ENCODE measurements around the gene IL5RA. TPM values are rescaled to one million over a fixed set of nuclear protein-coding genes. Genes with fewer than 3 reads are reported as not detected.

Gene IL5RA
- total and polyA plus RNA-seq, 9 of the 15 experiments (the other 6 are each of a cell fraction or from before 2014, with no cell fraction given): 0.07 to 0.28 (median 0.14) TPM; not detected in 4

DNA sequence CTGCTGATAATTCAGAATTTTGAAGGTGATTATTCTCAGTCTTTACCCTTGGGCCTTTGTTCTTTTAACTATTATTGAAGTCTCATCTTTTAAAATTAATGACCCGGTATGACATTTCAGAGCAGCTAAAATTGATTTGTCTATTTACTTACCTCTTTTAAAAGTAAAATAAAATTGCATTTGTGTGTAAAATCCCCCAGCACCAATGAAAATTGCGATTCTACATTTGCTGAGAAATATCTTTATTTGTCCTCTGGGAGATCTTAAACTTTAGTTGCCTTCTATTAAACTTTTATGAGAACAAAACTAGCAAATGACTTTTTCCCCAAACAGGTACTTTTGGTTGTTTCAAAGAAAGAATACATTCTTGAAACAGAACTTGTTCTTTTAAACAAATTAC lies 7.5 kb upstream of the IL5RA start (continued):
- TF ChIP-seq, protein P1, sequence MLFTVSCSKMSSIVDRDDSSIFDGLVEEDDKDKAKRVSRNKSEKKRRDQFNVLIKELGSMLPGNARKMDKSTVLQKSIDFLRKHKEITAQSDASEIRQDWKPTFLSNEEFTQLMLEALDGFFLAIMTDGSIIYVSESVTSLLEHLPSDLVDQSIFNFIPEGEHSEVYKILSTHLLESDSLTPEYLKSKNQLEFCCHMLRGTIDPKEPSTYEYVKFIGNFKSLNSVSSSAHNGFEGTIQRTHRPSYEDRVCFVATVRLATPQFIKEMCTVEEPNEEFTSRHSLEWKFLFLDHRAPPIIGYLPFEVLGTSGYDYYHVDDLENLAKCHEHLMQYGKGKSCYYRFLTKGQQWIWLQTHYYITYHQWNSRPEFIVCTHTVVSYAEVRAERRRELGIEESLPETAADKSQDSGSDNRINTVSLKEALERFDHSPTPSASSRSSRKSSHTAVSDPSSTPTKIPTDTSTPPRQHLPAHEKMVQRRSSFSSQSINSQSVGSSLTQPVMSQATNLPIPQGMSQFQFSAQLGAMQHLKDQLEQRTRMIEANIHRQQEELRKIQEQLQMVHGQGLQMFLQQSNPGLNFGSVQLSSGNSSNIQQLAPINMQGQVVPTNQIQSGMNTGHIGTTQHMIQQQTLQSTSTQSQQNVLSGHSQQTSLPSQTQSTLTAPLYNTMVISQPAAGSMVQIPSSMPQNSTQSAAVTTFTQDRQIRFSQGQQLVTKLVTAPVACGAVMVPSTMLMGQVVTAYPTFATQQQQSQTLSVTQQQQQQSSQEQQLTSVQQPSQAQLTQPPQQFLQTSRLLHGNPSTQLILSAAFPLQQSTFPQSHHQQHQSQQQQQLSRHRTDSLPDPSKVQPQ (CRISPR knock-in tag; IDR thresholded peaks at IDR 0.05; ENCODE audit: borderline replicate concordance): no peak
- TF ChIP-seq DNMT1 (IDR thresholded peaks at IDR 0.05) (no peak), SRSF3 (IDR thresholded peaks at IDR 0.05; ENCODE audit: insufficient read depth, low read length) (no peak), ETV1 (tag; conservative IDR thresholded peaks at IDR 0.05; ENCODE audit: low read depth) (no peak), NFXL1 (CRISPR knock-in tag; IDR thresholded peaks at IDR 0.05) (no peak), CEBPB (tag; IDR thresholded peaks at IDR 0.05) (no peak), BDP1 (IDR thresholded peaks at IDR 0.05; ENCODE audit: insufficient read depth, insufficient read length) (no peak)
- TF ChIP-seq, protein P2, sequence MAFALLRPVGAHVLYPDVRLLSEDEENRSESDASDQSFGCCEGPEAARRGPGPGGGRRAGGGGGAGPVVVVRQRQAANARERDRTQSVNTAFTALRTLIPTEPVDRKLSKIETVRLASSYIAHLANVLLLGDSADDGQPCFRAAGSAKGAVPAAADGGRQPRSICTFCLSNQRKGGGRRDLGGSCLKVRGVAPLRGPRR (CRISPR knock-in tag; IDR thresholded peaks at IDR 0.05): no peak

Measured in K562 (cell line).